Measurements from ENCODE around the gene SH2D3A.

The SH2D3A gene

GRCh38 chr19:6808494-6808893 is 41.3 kb upstream of the SH2D3A start:
- TF ChIP-seq, protein P1, sequence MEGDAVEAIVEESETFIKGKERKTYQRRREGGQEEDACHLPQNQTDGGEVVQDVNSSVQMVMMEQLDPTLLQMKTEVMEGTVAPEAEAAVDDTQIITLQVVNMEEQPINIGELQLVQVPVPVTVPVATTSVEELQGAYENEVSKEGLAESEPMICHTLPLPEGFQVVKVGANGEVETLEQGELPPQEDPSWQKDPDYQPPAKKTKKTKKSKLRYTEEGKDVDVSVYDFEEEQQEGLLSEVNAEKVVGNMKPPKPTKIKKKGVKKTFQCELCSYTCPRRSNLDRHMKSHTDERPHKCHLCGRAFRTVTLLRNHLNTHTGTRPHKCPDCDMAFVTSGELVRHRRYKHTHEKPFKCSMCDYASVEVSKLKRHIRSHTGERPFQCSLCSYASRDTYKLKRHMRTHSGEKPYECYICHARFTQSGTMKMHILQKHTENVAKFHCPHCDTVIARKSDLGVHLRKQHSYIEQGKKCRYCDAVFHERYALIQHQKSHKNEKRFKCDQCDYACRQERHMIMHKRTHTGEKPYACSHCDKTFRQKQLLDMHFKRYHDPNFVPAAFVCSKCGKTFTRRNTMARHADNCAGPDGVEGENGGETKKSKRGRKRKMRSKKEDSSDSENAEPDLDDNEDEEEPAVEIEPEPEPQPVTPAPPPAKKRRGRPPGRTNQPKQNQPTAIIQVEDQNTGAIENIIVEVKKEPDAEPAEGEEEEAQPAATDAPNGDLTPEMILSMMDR (IDR thresholded peaks at IDR 0.05; ENCODE audit: control insufficient read depth, insufficient read depth, low read depth, low read length, missing control alignments) = no peak
- no peak overlapping the region for H3K4me3 ChIP-seq (ENCODE audit: control insufficient read depth, low read depth, low read length)
- no peak for DNase-seq (ENCODE audit: low read depth)

- TF ChIP-seq, protein P1 (IDR thresholded peaks at IDR 0.05; ENCODE audit: control insufficient read depth, insufficient read depth, low read depth, low read length, missing control alignments) = no peak
- no peak overlapping the region for H3K4me3 ChIP-seq (ENCODE audit: control insufficient read depth, low read depth, low read length)
- DNase-seq (ENCODE audit: low read depth) = no peak
These were observed 40.1 kb upstream of the SH2D3A start for GRCh38 chr19:6807291-6807690.

DNA sequence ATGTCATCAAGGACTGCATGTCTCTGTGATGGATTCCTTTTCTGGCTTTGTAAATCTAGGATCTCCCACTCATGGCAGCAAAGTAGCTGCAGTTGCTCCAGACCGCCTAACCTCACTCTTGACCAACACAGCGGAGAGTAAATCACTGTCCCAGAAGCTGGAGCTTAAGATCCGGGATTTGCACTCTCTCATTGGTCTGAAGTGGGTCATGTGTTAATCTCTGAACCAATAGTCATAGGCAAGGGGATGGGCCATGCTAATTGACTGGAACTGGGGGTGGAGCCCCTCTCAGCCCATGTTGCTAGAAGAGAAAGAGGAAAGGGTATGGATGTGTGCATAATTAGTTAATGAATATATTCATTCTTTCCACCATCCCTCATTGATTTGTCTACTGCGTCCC is 39.3 kb upstream of the SH2D3A start:
- H3K4me3 ChIP-seq (ENCODE audit: control insufficient read depth, low read depth, low read length) = no peak overlapping the region
- DNase-seq (ENCODE audit: low read depth) = no peak
- TF ChIP-seq, protein P1 (IDR thresholded peaks at IDR 0.05; ENCODE audit: control insufficient read depth, insufficient read depth, low read depth, low read length, missing control alignments) = no peak

GRCh38 chr19:6803036-6803404 is 35.8 kb upstream of the SH2D3A start:
- no peak overlapping the region for H3K4me3 ChIP-seq (ENCODE audit: control insufficient read depth, low read depth, low read length)
- no peak for DNase-seq (ENCODE audit: low read depth)
- TF ChIP-seq, protein P1 (IDR thresholded peaks at IDR 0.05; ENCODE audit: control insufficient read depth, insufficient read depth, low read depth, low read length, missing control alignments) = no peak

DNA sequence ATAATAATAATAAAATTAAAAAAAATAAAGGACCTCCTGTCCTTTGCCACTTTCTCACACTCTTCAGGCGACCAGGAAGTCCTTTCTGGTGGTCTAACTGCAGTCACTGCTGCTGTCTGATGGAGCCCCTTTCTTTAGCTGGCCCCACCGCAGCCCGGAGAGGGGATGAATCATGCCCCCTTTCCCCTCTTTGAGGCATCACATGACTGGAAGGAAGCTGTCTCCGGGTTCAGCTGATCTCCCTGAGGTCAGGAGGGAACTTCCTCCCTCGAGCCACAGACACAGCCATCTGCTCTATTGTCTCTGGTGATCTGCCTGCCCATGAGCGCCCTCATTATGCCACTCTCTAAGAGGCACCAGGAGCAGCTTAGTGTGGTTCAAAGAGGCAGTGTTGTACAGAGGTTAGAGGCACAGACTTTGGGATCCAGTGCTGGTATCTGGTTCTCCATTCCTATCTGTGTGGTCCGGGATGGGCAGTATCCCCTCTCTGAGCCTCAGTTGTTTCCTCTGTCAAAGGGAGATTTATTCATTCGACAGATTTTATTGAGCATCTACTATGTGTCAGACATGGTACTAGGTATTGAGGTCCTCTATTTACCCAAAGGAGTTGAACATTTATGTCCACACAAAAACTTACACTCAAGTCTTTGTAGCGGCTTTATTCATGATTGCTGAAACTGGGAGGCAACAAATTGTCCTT is 35.3 kb upstream of the SH2D3A start:
- TF ChIP-seq, protein P1 (IDR thresholded peaks at IDR 0.05; ENCODE audit: control insufficient read depth, insufficient read depth, low read depth, low read length, missing control alignments) = no peak
- DNase-seq (ENCODE audit: low read depth) = no peak

GRCh38 chr19:6801485-6802086 is 34.4 kb upstream of the SH2D3A start:
- H3K4me3 ChIP-seq (ENCODE audit: control insufficient read depth, low read depth, low read length) = peak overlapping the region; percentile 1; the same call in 1 of the 2 replicates
- DNase-seq (ENCODE audit: low read depth) = no peak
- TF ChIP-seq, protein P1 (IDR thresholded peaks at IDR 0.05; ENCODE audit: control insufficient read depth, insufficient read depth, low read depth, low read length, missing control alignments) = no peak

More for the DNA sequence above, 35.3 kb upstream of the SH2D3A start:
- no peak overlapping the region for H3K4me3 ChIP-seq (ENCODE audit: control insufficient read depth, low read depth, low read length)
